ENCODE data around the gene CAMTA1. TPM values are rescaled to one million over a fixed set of nuclear protein-coding genes. Genes with fewer than 3 reads are reported as not detected.
"Not testable (repeated sequence)": the region's sequence is repeated elsewhere in the genome, so short reads cannot be mapped to it uniquely, and the experiment has no call there.

The CAMTA1 gene
- total RNA-seq, 1 donor from 2014 or later: 67.9 TPM

GRCh38 chr1:7767176-7767575 lies 981.9 kb downstream of the CAMTA1 start:
- no peak for DNase-seq (ENCODE audit: low spot score)

GRCh38 chr1:7768583-7768982 lies 983.3 kb downstream of the CAMTA1 start:
- DNase-seq (ENCODE audit: low spot score): no peak

- no peak for DNase-seq (ENCODE audit: low spot score)
These were observed 984.6 kb downstream of the CAMTA1 start for GRCh38 chr1:7769673-7770412.

GRCh38 chr1:7770669-7770996 lies 985.4 kb downstream of the CAMTA1 start:
- DNase-seq (ENCODE audit: low spot score): no peak

- peak; percentile 91 for DNase-seq (ENCODE audit: low spot score)
These were observed 986.0 kb downstream of the CAMTA1 start, which contains the start of gene VAMP3 for GRCh38 chr1:7770997-7771822. Gene VAMP3 (plus strand): TSS chr1:7771296. CDS start chr1:7771384, 88 bp downstream.

GRCh38 chr1:7771823-7772299 lies 986.6 kb downstream of the CAMTA1 start:
- no peak for DNase-seq (ENCODE audit: low spot score)

- no peak for DNase-seq (ENCODE audit: low spot score)
These were observed 992.3 kb downstream of the CAMTA1 start for GRCh38 chr1:7777591-7777990.

GRCh38 chr1:7778133-7778628 lies 992.9 kb downstream of the CAMTA1 start:
- DNase-seq (ENCODE audit: low spot score): no peak

GRCh38 chr1:7780976-7781375 lies 995.7 kb downstream of the CAMTA1 start:
- DNase-seq (ENCODE audit: low spot score): no peak

- no peak for DNase-seq (ENCODE audit: low spot score)
These were observed 996.2 kb downstream of the CAMTA1 start for GRCh38 chr1:7781501-7781900.

- DNase-seq (ENCODE audit: low spot score): no peak
These were observed 996.8 kb downstream of the CAMTA1 start for GRCh38 chr1:7781923-7782495.

GRCh38 chr1:7783178-7783711 lies 998.0 kb downstream of the CAMTA1 start:
- peak; percentile 56 for DNase-seq (ENCODE audit: low spot score)

GRCh38 chr1:7783826-7784491 lies 998.7 kb downstream of the CAMTA1 start, which contains the start of gene PER3:
Gene PER3 (plus strand): TSS chr1:7784291. CDS start chr1:7784878, 587 bp downstream.
- peak; percentile 98 for DNase-seq (ENCODE audit: low spot score)

- peak; percentile 14 for DNase-seq (ENCODE audit: low spot score)
These were observed 999.3 kb downstream of the CAMTA1 start for GRCh38 chr1:7784492-7785071.

- DNase-seq (ENCODE audit: low spot score): no peak
These were observed 999.9 kb downstream of the CAMTA1 start for GRCh38 chr1:7785108-7785507.

GRCh38 chr1:7786795-7787194 lies 1001.5 kb downstream of the CAMTA1 start:
- DNase-seq (ENCODE audit: low spot score): no peak

GRCh38 chr1:7789828-7790227 lies 1004.6 kb downstream of the CAMTA1 start:
- DNase-seq (ENCODE audit: low spot score): no peak

- DNase-seq (ENCODE audit: low spot score): not testable (repeated sequence)
These were observed 1005.8 kb downstream of the CAMTA1 start for GRCh38 chr1:7791027-7791426.

GRCh38 chr1:7795406-7795805 lies 1010.2 kb downstream of the CAMTA1 start:
- no peak for DNase-seq (ENCODE audit: low spot score)

- DNase-seq (ENCODE audit: low spot score): no peak
These were observed 1020.2 kb downstream of the CAMTA1 start for GRCh38 chr1:7805460-7805859.

- no peak for DNase-seq (ENCODE audit: low spot score)
These were observed 1023.1 kb downstream of the CAMTA1 start for GRCh38 chr1:7808253-7808844.

Data from mucosa of gallbladder (tissue), 1 donor.